SHP77 (cell line): ENCODE results near the gene TRAPPC2L.
"Not testable (repeated sequence)": the region's sequence is repeated elsewhere in the genome, so short reads cannot be mapped to it uniquely, and the experiment has no call there.

Experiments
- DNase-seq, 2 experiments: peaks; one replicate each; lab custom pipeline; 2025; lab: John Stamatoyannopoulos, UW

The TRAPPC2L gene

DNA sequence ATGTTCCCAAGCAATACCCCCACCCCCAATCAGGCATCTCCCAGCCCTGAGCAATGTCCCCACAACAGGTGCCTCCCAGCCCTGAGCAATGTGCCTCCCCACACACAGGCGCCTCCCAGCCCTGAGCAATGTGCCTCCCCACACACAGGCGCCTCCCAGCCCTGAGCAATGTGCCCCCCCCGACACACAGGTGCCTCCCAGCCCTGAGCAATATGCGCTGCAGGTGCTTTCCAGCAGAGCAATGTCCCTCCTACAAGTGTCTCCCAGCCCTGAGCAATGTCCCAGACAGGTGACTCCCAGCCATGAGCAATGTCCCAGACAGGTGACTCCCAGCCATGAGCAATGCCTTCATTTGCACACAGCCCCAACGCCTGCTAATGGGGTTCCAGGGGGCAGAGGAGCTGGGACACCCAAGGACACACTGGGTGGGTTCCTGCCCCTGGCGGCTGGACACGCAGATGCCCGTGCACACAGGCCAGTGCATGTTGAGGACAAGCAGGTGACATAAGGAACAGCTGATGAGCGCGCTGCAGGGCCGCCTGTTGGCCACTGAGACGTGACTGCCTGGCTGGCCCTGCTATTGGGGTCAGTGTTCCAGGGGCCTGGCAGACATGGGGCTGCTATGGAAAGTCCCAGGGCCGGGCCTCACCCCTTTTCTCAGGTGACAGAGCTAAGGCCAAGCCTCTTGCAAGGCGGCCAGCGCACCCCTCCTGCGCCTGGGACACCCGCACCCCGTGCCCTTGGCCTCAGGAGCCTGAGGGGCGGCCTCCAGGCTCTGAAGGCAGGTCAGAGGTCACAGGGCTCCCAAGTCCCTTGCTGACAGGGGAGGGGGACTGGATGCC, 36.4 kb downstream of the TRAPPC2L start:
- DNase-seq = no peak

DNA sequence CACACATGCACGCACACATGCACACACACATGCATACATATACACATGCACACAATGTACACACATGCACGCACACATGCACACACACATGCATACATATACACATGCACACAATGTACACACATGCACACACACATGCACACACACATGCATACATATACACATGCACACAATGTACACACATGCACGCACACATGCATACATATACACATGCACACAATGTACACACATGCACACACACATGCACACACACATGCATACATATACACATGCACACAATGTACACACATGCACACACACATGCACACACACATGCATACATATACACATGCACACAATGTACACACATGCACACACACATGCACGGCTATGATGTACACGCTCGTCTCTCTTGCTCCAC, 37.3 kb downstream of the TRAPPC2L start:
- DNase-seq = not testable (repeated sequence)

DNA sequence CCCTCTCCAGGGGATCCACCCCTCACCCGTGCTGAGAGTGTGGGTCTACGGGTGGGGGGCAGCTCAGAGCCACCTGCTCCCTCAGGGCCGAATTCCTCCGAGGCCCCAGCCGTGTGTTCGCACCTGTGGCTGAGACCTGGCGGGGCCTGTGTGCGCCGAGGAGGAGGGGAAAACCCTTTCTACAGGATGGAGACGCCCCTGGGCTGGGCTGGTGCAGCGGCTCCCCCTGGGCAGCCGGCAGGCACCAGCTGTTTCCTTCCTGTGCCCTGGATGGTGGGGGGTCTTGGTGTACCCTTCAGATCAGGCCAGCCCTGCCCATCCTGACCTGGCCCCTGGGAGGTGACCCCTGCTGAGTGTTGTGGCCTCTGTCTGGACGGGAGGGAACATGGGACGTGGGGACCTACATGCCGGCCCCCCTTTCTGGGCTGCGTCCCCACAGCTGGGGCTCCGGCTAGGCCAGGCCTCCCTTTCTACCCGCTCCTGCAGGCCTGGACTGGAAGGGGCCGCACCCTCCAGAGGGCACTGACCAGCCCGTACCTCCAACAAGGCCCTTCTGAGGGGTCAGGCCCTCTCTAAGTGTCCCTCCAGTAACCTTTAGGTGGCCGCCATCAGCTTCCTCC, 37.9 kb downstream of the TRAPPC2L start:
- DNase-seq = no peak

DNA sequence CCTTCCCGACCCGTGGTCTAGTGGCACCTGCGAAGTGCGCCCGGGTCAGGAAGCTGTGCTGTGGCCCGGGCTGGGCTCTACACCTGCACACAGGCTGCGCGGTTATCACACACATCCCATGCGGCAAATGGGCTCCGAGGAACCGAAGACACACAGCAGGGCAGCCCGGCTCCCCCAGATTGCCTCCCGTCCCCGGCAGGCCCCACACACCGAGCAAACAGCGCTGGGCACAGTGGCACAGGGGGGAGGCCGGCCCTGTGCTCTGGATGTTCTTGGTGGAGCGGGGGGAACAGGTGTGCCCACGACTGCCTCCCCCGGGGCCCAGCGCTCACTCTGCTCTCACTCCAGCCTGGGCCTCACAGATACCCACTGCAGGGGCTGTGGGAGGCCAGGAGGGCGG, 38.4 kb downstream of the TRAPPC2L start:
- DNase-seq = no peak

DNA sequence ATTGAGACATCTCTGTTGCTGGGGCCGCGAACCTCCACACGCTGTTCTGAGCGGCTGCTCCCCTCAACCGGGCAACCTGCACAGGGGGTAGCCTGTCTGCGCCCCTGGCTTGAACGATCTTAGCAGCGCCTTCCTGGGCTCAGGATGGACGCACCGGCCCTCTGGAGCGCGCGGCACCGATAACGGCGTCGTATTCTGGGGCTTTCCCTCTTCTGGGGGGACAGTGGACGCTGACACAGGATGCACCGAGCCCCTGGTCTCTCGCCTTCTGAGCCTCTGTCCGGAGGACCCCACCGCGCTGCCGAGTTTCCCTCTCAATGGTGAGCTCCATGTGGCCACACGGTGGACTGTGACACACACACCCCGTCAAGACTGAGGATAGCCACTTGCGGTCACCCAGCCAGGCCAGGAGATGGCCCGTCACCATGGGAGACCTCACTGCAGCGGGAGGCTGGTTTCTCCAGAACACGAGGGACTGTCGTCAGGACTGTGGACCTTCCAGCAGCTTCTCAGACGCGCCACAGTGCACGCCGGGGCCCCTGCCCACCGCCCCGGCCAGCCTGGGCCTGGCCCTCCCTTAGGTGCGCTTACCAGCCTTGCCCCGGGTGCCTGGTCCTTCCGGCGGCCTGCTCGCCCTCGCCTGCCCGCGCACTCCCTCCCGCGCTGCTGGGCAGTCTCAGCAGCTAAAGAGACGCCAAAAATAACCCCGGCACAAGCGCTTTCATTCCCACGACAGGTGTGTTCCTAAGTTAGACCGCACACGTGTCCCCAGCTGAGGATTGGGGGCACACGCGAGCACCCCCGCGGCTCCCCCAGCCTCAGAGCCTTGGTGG, 39.5 kb downstream of the TRAPPC2L start:
- no peak for DNase-seq

DNA sequence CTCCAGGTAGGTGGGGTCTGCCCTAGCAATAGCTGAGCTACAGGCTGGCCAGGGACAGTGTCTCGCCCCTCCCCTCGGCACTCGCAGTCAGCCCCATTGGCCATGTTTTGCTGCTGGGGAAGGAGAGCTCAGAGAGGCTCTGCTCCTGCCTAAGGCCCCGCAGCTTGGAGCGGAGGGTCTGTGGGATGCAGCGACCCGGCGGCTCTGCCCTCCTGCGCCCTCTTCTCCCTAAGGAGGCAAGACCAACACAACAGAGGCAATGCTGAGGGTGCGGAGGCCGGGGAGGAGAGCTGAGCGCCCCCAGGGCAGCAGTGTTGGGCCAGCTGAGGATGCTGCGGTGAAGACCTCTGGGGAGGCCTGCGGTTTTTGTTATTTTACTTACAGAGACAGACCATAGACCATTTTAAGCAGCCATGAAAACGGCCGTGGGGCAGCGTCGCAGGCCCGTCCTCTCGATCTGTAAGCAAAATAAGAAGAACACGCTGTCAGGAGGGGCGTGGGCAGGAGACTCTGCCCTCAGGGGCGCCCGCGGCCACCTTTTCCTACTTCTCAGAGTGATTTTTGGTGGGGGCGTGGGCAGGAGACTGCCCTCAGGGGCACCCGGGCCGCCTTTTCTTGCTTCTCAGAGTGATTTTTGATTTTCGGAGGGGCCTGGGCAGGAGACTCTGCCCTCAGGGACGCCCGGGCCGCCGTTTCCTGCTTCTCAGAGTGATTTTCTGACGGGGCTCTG, 40.9 kb downstream of the TRAPPC2L start:
- no peak for DNase-seq

DNA sequence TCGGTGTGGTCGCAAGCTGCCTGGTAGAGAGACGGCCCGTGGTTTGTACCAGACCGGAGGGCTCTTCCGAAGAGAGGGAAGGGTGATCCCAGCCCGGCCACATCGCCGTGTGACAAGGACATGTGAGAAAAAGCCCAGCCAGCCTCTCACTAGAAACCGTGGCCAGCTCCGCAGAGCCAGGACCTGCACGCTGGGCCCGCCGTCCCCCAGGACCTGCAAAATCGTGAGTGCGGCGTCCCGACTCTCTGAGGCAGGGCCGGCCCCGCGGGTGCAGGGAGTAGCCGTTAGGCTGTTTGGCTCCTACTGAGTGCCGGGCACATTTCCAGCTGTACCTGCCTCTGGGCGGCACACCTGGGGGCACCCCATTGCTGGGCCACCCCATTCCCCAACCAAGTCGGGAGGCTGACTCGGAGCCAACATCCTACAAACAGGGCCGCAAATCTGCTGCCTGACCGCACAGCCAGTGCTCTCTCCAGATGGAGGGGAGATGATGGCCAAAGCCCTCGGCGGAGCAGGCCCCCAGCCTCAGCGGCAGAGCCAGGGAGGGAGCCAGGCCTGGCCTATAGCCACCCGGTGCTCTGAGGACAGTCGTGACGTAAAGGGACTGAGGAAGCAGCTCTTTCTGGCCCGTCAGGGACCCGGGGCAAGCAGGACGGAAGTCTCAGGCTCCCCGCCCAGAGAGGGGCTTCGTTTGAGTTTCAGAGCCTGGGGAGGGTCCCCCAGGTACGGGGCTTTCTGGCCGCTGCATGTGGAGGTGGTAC, 43.2 kb downstream of the TRAPPC2L start:
- no peak for DNase-seq

DNA sequence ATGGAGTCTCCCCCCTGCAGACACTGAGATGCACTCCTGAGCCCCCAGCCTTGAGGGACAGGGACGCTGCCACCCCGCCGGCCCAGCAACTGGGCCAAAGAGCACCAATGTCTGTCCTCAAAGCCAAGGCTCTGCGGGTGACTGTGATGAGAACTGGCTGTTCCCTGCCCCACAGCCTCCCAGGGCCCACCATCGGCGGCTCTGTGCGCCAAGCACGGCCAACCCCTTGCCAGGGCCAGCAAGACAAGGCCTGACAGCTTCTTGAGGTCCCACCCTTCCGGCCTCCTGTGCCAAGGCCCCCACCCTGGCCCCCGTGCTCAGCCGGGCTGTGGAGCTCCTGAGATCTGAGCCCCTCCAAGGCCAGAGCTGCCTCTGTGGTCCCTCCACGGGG, 43.7 kb downstream of the TRAPPC2L start:
- DNase-seq = no peak

DNA sequence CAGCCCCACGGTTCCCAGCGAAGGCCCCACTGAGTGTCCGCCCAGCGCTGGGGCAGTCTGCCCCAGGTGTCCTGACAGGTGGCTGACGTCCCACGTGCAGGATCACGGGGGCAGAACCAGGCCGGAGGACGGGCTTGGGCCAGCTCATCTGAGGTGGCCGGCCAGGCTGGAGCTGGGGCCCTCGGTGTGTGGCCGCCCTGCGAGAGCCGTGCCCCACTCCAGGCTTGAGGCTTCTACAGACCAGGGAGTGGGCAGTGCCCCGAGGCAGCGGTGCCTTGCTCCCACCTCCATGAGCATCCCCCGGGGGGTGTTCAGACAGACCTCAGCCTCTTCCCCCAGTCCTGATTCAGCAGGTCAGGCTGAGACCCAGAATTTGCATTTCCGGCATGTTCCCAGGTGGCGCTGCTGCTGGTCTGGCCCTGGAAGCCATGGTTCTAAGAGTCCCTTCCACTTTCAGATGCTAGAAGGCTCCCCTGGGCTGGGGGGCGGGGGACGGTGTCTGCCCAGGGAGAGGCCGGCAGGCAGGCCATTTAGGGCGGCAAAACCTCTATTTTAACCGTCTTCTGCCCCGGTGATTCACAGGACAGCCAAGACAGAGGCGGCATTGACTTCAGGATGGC, 44.9 kb downstream of the TRAPPC2L start:
- no peak for DNase-seq

DNA sequence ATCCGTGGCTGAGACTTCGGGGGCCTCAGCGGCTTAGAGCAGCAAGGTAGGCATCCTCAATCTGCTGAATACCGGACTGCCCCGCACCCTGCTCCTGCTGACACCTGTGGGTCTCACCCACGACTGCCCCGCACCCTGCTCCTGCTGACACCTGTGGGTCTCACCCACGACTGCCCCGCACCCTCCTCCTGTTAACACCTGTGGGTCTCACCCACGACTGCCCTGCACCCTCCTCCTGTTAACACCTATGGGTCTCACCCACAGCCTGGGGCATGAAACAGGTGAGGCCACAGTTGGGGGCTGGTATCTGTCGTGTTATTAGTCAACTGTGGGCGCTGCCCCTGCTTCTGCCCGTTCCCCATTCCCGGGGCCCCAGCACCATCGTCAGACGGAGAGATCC, 45.8 kb downstream of the TRAPPC2L start:
- no peak for DNase-seq

DNA sequence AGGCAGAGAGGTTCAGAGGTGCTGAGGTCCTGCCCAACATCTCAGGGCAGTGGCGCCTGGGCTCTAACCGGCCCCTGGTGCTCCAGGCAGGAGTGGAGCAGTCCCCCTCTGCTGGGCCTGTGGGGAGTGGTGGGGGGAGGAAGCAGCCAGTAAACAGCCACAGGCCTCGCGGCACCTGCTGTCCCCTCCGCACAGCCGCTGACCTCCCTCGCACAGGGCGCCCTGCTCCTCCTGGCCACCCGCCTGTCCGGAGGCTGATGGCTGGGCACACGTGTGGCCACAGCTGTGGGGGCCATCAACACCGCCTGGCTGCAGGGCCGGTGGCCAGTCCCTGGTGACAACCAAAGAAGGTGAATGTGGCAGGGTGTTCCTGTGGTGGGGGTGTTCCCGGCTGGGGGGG, 46.3 kb downstream of the TRAPPC2L start:
- no peak for DNase-seq

DNA sequence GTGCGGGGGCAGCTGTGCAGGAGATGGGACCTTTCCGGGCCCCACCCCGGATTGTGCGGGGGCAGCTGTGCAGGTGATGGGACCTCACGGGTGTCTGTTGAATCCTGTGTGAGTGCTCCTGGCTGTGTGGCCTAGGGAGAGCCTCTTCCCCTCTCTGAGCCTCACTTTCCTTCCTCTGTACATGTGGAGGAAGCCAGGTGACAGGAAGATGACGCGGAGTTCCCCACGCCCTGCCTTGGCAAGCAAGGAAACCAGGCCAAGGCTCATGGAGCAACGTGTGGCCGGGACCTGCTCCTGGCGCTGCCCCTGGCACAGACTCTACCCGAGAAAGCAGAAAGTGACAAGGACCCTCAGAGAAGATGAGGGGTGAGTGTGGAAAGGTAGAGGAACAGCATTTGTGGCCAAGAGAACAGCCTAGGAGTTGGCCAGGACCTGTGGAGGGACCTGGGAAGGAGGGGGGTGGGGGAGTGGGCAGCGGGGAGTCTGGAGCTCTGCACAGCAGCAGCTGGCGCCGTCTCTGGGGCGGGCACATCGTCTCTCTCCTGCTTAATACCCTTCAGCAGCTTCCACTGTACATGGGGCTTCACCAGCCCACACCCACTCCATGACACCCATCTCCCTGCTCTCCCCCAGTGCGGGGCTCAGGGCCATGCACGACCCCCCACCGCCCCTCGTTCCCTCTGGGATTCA, 47.9 kb downstream of the TRAPPC2L start:
- DNase-seq = no peak

DNA sequence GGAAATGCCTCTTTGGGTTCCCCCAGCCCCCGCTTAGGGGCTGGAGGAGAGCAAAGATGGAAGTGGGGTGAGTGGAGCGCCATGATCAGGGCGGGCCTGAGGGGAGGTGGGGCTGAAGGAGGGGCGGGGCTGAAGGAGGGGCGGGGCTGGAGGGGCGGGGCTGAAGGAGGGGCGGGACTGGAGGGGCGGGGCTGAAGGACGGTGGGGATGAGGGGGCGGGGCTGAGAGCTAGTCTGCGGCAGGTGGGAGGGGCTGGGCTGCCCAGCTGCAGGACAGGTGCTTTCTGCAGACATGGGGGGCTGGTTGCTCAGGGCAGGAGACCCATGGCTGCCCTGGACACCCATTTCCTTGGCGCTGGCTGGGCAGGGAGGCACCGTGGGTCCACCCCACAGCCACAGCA, 48.6 kb downstream of the TRAPPC2L start:
- peak; percentile 16 to 28 for DNase-seq

DNA sequence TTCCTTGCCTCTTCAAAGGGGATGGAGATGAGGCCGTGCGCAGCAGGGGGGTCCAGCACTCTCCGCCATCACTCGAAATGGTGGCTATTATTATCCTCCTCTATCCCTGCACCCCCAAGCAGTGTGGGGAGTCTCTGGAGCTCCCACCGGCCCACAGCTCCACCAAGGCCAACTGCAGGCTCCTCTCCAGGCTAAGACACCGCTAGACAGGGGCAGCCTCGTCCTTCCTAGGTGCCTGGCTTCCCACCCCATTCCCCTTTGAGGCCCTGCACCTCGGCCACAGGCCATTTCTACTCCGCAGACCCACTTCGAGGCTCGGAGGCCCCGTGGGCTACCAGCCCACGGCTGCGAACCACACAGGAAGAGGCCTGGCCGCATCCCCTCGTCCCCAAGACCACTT, 49.1 kb downstream of the TRAPPC2L start:
- no peak for DNase-seq

DNA sequence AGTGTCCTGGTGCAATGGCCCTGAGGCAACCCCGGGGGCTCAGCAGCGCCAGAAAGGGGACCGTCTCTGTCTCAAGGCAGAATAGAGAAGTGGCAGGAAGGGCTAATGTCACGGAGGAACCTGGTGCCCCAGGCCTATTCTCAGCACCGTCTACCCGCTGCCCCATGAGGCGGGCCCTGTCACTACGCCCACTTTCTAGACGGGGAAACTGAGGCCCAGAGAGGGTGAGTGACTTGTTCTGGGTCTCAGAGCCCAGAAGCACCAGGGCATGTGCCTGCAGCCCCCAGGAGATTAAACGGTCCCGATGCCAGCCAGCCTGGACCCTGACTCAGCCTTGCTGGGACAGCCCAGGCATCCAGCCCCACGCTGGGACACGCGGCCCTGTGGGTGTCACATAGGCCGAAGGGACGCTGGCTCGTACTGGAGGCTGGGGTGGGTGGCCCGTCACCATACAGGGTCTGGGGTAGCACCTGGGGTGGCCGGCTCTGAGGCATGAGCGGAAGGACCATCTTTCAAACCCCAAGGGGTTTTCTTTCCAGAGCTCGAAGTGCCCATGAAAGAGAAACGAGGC, 49.7 kb downstream of the TRAPPC2L start:
- DNase-seq = no peak

DNA sequence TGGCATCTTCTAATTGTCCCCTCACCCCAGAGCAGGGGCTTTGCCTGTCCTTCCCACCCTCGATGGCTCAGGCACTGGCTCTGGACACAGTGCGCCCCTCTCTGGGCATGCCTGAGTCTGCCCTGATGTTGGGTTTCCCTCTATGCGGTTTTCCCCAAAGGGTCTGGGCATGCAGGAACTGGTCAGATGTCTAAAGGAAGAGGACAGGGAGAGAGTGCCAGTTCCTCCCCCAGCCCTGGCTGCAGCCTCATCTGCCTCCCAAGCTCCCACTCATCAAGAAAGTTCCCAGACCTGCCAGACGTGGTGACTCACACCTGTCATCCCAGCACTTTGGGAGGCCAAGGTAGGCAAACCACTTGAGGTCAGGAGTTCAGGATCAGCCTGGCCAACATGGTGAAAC, 50.8 kb downstream of the TRAPPC2L start:
- no peak for DNase-seq

DNA sequence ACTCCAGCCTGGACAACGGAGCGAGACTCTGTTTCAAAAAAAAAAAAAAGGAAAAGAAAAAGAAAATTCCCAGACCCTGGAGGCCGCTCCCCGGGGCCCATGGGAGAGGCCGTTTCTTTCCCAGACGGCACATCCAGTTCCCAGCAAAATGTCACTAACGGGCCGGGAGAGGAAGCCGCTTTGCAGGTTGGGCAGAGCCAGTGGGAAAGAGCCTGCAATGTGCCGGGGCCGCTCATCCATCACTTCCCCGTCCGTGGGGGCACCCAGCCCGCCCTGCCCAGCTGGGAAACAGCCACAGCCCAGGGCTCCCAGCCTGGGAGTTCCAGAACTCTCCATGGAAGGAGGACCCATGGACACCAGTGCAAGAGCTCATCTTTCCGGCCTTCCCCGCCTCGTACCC, 51.4 kb downstream of the TRAPPC2L start:
- DNase-seq = no peak

DNA sequence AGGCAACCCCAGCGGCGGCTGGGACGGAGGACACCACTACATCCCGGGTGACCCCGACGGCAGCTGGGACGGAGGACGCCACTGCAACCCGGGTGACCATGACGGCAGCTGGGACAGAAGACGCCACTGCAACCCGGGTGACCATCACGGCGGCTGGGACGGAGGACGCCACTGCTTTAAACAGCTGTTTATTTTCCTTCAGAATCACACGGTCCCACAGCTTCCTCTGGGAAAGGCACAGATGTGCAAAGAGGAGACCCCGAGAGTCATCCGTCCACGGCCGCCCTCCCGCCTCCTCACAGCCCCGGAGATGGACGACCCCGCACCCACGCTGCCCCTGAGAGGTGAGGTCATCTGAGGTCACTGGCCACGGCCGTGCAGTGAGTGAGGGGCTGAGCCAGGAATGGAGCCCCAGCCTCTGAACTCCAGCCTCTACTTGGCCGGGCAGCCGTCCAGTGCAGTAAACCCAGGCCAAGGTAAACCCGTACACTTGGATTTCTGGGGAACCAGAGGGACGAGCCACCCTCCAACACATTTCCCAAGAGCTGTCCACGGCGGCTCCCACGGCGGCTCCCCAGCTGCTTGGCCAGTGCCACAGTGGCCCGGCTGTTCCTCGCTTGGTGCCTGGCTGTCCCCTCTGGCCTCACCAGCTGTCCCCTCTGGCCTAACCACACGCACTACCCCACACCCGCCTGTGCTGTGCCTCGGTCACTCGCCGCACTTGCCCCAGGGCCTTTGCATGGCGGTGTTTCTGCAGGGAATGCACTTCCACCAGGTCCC, 52.7 kb downstream of the TRAPPC2L start:
- DNase-seq = no peak
